Endothelial cell of umbilical vein (primary cell): ENCODE data around the gene SLC12A6. TPM values are rescaled to one million over a fixed set of nuclear protein-coding genes. Genes with fewer than 3 reads are reported as not detected.
A peak's percentile ranks its signal among the peaks of the same experiment; 100 is the strongest.

ENCODE experiments used
- BruUV-seq: library from RNA; stranded (reverse); fragments of 400-500 nt; replicated peaks from 2 replicates; lab custom pipeline; 2021; lab: Mats Ljungman, UMichigan
- CTCF ChIA-PET: fragments of 300-600, 350-600 bp; sonication (Branson Sonifier 250); formaldehyde crosslinking; loops from one replicate; lab custom pipeline; 2021; ENCODE audit warnings: antibody characterized with exemption, inconsistent platforms; lab: Charles Lee
- POLR2A ChIA-PET: fragments of 300-600, 350-600 bp; sonication (Branson Sonifier 250); formaldehyde crosslinking; loops from one replicate; lab custom pipeline; 2021; ENCODE audit warnings: antibody characterized with exemption, inconsistent platforms; lab: Charles Lee
- DNase-seq: peaks from one replicate; pipeline ENCODE4 v3.0.0-alpha.2; 2011; ENCODE audit warnings: low read depth, low spot score
- FAIRE-seq: peaks from 2 replicates; lab custom pipeline; 2011; peaks lifted over from hg19 to GRCh38; lab: Jason Lieb, UNC
- H2AFZ ChIP-seq: 2 replicates; pipeline ENCODE4 v1.6.0; 2012; ENCODE audit warnings: low read depth, low read length, control low read depth, inconsistent platforms
- H3K27ac ChIP-seq: 2 replicates; pipeline ENCODE4 v1.5.1; 2011; ENCODE audit warnings: low read depth, mild to moderate bottlenecking, control low read depth, low read length, moderate library complexity; ENCODE audit not compliant: insufficient read depth
- H3K27me3 ChIP-seq, 2 experiments: 2 replicates each; pipeline versions ENCODE4 v1.6.0 to v1.6.1; 2011; ENCODE audit warnings: low read length in 2 of 2, mixed read lengths in 1 of 2; ENCODE audit not compliant: control insufficient read depth in 2 of 2, insufficient read depth in 2 of 2
- H3K36me3 ChIP-seq, 2 experiments: 2 replicates in 1 of 2; 3 replicates in 1 of 2; pipeline ENCODE4 v1.5.1; 2011; ENCODE audit warnings: low read length in 2 of 2, mild to moderate bottlenecking in 1 of 2, moderate library complexity in 1 of 2; ENCODE audit not compliant: control insufficient read depth in 2 of 2, insufficient read depth in 2 of 2; ENCODE audit errors: extremely low read depth in 1 of 2
- H3K4me1 ChIP-seq: 3 replicates; pipeline ENCODE4 v1.5.1; 2011; ENCODE audit warnings: mild to moderate bottlenecking, low read length; ENCODE audit not compliant: control insufficient read depth, insufficient read depth; ENCODE audit errors: extremely low read depth
- H3K4me2 ChIP-seq: 2 replicates; pipeline ENCODE4 v1.6.1; 2011; ENCODE audit warnings: low read length, control low read depth, mixed read lengths; ENCODE audit not compliant: insufficient read depth
- H3K4me3 ChIP-seq, 3 experiments: fragments of 200-600 bp in 1 of 3; sonication (generic), shearing (Covaris generic) in 1 of 3; replicated peaks in 1 of 3; 2 replicates each; pipeline ENCODE4 v1.5.1; 2011 to 2016; ENCODE audit warnings: control low read depth in 3 of 3, low read length in 3 of 3, mild to moderate bottlenecking in 2 of 3, inconsistent platforms in 1 of 3, low read depth in 1 of 3, moderate library complexity in 1 of 3; ENCODE audit not compliant: insufficient read depth in 1 of 3
- H3K79me2 ChIP-seq: 2 replicates; pipeline ENCODE4 v1.6.0; 2012; ENCODE audit warnings: low read length, inconsistent platforms; ENCODE audit not compliant: control insufficient read depth, insufficient read depth
- H3K9ac ChIP-seq: replicated peaks from 2 replicates; pipeline ENCODE3; 2011; ENCODE audit warnings: low read length, control low read depth; ENCODE audit not compliant: insufficient read depth; ENCODE audit errors: extremely low read depth
- H3K9me1 ChIP-seq: replicated peaks from 3 replicates; pipeline ENCODE4 v1.6.0; 2011; ENCODE audit warnings: mild to moderate bottlenecking, low read length; ENCODE audit not compliant: control insufficient read depth, insufficient read depth; ENCODE audit errors: extremely low read depth
- H3K9me3 ChIP-seq: replicated peaks from 2 replicates; pipeline ENCODE4 v1.5.1; 2012; ENCODE audit warnings: low read length, inconsistent platforms; ENCODE audit not compliant: control insufficient read depth, insufficient read depth
- H4K20me1 ChIP-seq: replicated peaks from 2 replicates; pipeline ENCODE3; 2011; ENCODE audit warnings: mild to moderate bottlenecking, low read length; ENCODE audit not compliant: control insufficient read depth, insufficient read depth; ENCODE audit errors: extremely low read depth
- EZH2 ChIP-seq: IDR thresholded peaks from 2 replicates; pipeline ENCODE4 v1.6.1; 2012; ENCODE audit warnings: borderline replicate concordance, low read depth, mild to moderate bottlenecking, moderate library complexity, low read length, inconsistent platforms; ENCODE audit not compliant: severe bottlenecking
- FOS ChIP-seq: IDR thresholded peaks from 2 replicates; pipeline ENCODE4 v1.6.1; 2011; ENCODE audit warnings: mild to moderate bottlenecking, low read length, moderate library complexity, borderline replicate concordance; ENCODE audit not compliant: insufficient read depth
- GATA2 ChIP-seq: IDR thresholded peaks from 2 replicates; pipeline ENCODE4 v1.7.0; 2011; ENCODE audit warnings: low read depth, mild to moderate bottlenecking, moderate library complexity, mixed read lengths, low read length; ENCODE audit not compliant: insufficient read length, insufficient read depth
- JUN ChIP-seq: IDR thresholded peaks from 2 replicates; pipeline ENCODE4 v1.6.1; 2011; ENCODE audit warnings: borderline replicate concordance, low read depth; ENCODE audit not compliant: insufficient read length, insufficient read depth
- MYC ChIP-seq: IDR thresholded peaks from one replicate; pipeline ENCODE4 v1.6.1; 2011; ENCODE audit warnings: mild to moderate bottlenecking, low read depth, low read length
- POLR2A ChIP-seq: IDR thresholded peaks from 2 replicates; pipeline ENCODE4 v1.6.1; 2012; ENCODE audit warnings: low read depth, mild to moderate bottlenecking, control low read depth, low read length
- POLR2AphosphoS5 ChIP-seq: IDR thresholded peaks from 2 replicates; pipeline ENCODE4 v1.6.1; 2012; ENCODE audit warnings: low read depth, mild to moderate bottlenecking, control low read depth, low read length, moderate library complexity; ENCODE audit not compliant: insufficient read depth
- dilution Hi-C: fragments of 300-500 bp; cut with MboI; formaldehyde crosslinking; loops from one replicate; pipeline ENCODE4 v1.15.0; 2019; ENCODE audit warnings: low sequenced_read_pairs; ENCODE audit not compliant: extremely low pct_ligation_motif_present
- intact Hi-C: fragments of 100-400 bp; cut with micrococcal nuclease; formaldehyde crosslinking; loops from one replicate; pipeline ENCODE4 v1.10.0; 2022
- polyA plus RNA-seq, 4 experiments: library from polyadenylated mRNA; depleted of rRNA in 3 of 4; stranded (reverse) in 3 of 4; unstranded in 1 of 4; fragments of >200 nt; gene quantifications; 2 replicates each; pipeline versions ENCODE4 v1.2.1 to v1.2.3, GENCODE V29; 2011 to 2012; ENCODE audit warnings: missing spikeins in 1 of 4
- total RNA-seq: library from RNA; stranded (reverse); gene quantifications from 2 replicates; pipeline ENCODE4 v1.2.3, GENCODE V29; 2021
- TF ChIP-seq, protein P1 (sequence below): IDR thresholded peaks from 2 replicates; pipeline ENCODE4 v1.6.1; 2011; ENCODE audit not compliant: insufficient read depth, insufficient read length
- TF ChIP-seq, protein P2 (sequence below), 2 donors: IDR thresholded peaks; 1 replicate in 1 of 2; 2 replicates in 1 of 2; pipeline ENCODE4 v1.5.1; 2011; ENCODE audit warnings: low read length in 2 of 2, mild to moderate bottlenecking in 2 of 2, moderate library complexity in 2 of 2, control low read depth in 1 of 2, inconsistent platforms in 1 of 2, low read depth in 1 of 2; ENCODE audit not compliant: insufficient read depth in 1 of 2; ENCODE audit errors: extremely low read depth in 1 of 2

SLC12A6 gene
- total and polyA plus RNA-seq, 2 donors (not counting 3 experiments of a cell fraction or from before 2014, with no cell fraction given): 21.4 to 27.1 TPM

DNA sequence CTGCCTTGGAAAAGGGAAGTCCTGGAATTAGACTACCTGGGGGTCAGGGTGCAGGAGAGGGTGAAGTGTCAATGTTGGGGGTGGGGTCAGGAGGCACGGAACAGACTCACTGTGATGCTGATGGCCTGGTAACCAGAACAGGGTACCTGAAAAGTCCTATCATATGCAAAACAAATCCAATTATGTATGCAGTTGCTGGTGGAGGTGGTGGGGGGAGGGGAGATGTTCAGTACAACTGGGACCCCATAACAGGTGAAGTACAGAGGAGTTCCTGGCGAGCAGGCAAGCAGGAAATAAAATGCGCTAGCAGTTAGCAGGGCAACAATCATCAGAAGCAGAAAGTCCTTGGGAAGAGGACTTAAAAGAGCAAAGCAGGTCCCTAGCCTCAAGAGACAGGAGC is 123.4 kb downstream of the SLC12A6 start:
- CTCF ChIA-PET: interaction anchor here (3.4 to 5.0 kb wide), 2 partner anchors 104 to 153 kb away, joined by 9 to 46 read pairs; partner anchors contain the start of gene LPCAT4
- DNase-seq (no peak), FAIRE-seq (no peak)
- no peaks in the 10 kb centered on the region for H3K4me1 ChIP-seq
- no peak overlapping the region for H3K4me3 ChIP-seq
- H4K20me1 ChIP-seq: no peaks in the 10 kb centered on the region
- H3K79me2 ChIP-seq: peaks cover 4% of the 10 kb centered on the region
- no peak overlapping the region for H3K9ac ChIP-seq
- no peaks in the 10 kb centered on the region for H3K9me3 ChIP-seq
- H3K27me3 ChIP-seq: no peaks in the 10 kb centered on the region
- H3K36me3 ChIP-seq: no peaks in the 10 kb centered on the region
- H3K9me1 ChIP-seq: no peaks in the 10 kb centered on the region
- BruUV-seq: no TSS peak
- POLR2A ChIA-PET: no interaction called here
- dilution Hi-C loops (no loop called here), intact Hi-C loops (no loop called here)
- TF ChIP-seq JUN (no peak), FOS (no peak), GATA2 (no peak), MYC (no peak)
- no peak overlapping the region for H3K27ac ChIP-seq
- H3K4me2 ChIP-seq: no peak overlapping the region
- peak overlapping the region; percentile 31 for H2AFZ ChIP-seq

DNA sequence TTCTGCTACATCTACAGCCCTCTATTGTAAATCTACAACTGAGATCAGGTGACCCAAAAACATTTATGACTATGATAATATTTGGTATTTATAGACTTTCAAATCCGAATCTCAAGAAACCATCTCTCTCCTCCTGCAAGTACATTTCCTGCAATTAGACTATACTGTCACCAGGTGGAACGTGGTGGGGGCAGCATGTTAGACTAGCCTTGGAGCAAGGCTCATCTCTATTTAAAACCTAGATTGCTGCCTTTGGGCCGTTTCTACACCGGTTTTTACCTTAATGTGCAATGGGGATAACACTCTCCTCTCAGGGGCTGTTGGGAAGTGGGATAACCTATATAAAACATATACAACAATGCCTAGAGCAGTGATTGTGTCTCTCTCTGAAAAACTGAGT is 123.9 kb downstream of the SLC12A6 start:
- Histone ChIP-seq H3K4me2 (no peak overlapping the region), H3K79me2 (peaks cover 8% of the 10 kb centered on the region), H3K27ac (no peak overlapping the region), H3K9me3 (no peaks in the 10 kb centered on the region), H3K27me3 (no peaks in the 10 kb centered on the region), H4K20me1 (no peaks in the 10 kb centered on the region), H3K36me3 (no peaks in the 10 kb centered on the region), H3K9ac (no peak overlapping the region), H3K9me1 (no peaks in the 10 kb centered on the region), H2AFZ (no peak overlapping the region), H3K4me1 (peaks cover under 1% of the 10 kb centered on the region), H3K4me3 (no peak overlapping the region)
- dilution Hi-C loops (no loop called here), intact Hi-C loops (no loop called here)
- FAIRE-seq (no peak), DNase-seq (no peak)
- POLR2A ChIA-PET: no interaction called here
- CTCF ChIA-PET: interaction anchor here (3.4 to 5.0 kb wide), 2 partner anchors 103 to 154 kb away, joined by 9 to 46 read pairs; partner anchors contain the start of gene LPCAT4
- BruUV-seq: no TSS peak
- TF ChIP-seq JUN (no peak), POLR2A (no peak), MYC (no peak), GATA2 (no peak), EZH2 (no peak), FOS (no peak), POLR2AphosphoS5 (no peak)
- TF ChIP-seq, protein P1, sequence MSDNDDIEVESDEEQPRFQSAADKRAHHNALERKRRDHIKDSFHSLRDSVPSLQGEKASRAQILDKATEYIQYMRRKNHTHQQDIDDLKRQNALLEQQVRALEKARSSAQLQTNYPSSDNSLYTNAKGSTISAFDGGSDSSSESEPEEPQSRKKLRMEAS: no peak
- TF ChIP-seq, protein P2, sequence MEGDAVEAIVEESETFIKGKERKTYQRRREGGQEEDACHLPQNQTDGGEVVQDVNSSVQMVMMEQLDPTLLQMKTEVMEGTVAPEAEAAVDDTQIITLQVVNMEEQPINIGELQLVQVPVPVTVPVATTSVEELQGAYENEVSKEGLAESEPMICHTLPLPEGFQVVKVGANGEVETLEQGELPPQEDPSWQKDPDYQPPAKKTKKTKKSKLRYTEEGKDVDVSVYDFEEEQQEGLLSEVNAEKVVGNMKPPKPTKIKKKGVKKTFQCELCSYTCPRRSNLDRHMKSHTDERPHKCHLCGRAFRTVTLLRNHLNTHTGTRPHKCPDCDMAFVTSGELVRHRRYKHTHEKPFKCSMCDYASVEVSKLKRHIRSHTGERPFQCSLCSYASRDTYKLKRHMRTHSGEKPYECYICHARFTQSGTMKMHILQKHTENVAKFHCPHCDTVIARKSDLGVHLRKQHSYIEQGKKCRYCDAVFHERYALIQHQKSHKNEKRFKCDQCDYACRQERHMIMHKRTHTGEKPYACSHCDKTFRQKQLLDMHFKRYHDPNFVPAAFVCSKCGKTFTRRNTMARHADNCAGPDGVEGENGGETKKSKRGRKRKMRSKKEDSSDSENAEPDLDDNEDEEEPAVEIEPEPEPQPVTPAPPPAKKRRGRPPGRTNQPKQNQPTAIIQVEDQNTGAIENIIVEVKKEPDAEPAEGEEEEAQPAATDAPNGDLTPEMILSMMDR (IDR thresholded peaks at IDR 0.05; ENCODE audit: extremely low read depth in 1 of 2, insufficient read depth in 1 of 2, low read depth in 1 of 2, low read length in 2 of 2): no peak
